ENCODE results near the gene LETM1. TPM values are rescaled to one million over a fixed set of nuclear protein-coding genes. Genes with fewer than 3 reads are reported as not detected.
A peak's percentile ranks its signal among the peaks of the same experiment; 100 is the strongest.

The LETM1 gene
- total and polyA plus RNA-seq, 2 of the 8 experiments (the other 6 are each of a cell fraction or from before 2014, with no cell fraction given), result 19.8 to 50.1 TPM

DNA sequence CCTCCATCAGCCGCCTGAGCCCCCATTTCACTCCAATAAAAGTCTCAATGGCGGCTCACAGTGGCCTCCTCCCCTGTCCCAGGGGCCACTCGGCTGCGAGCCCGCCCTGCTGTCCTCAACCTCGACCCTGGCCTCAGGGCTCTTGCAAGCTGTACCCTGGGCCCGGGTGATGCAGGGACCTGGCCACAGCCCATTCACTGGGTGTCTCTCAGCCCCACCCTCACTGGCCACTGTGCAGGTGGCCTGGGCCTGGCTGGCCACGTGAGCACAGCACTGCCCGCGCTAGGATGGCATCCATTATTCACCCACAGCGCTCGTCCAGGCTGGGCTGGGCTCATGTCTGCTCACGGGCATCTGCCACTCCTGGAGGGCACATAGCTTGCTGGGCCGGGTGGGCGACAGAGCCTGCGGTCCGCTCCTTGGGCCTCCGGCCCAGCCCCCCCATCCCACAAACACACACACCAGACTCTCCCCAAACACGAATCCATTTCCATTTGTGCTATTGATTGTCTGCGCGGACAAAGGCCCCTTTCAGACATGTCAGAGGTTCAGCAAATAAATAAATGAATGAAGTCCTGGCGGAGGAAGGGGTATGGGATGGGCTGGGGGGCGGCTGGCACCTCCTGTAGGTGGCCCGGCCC is 79.3 kb downstream of the LETM1 start:
- peak overlapping the region; percentile 4 for H3K56ac ChIP-seq (replicated peaks; ENCODE audit: insufficient read length, low read depth, low read length)
- no peak overlapping the region for H3K4me3 ChIP-seq (ENCODE audit: extremely low read depth in 1 of 4, insufficient read depth in 2 of 4, low read depth in 3 of 4, low read length in 4 of 4)
- peaks cover 0 to 2% of the 10 kb centered on the region in 2 experiments for H4K20me1 ChIP-seq (replicated peaks in 1 of 2; ENCODE audit: control insufficient read depth in 1 of 2, insufficient read depth in 2 of 2, low read length in 2 of 2)
- peak overlapping the region; percentile 71; the same call in 1 of the 2 replicates for H3K18ac ChIP-seq (ENCODE audit: extremely low read depth, low read length)
- no peaks in the 10 kb centered on the region for H3K36me3 ChIP-seq (ENCODE audit: control insufficient read depth in 2 of 4, insufficient read depth in 4 of 4, low read length in 3 of 4)
- FAIRE-seq (no peak), DNase-seq (ENCODE audit: low read depth in 1 of 2, low spot score in 2 of 2) (no peak)
- peak overlapping the region; percentile 66 for H2BK20ac ChIP-seq (ENCODE audit: low read length)
- H3K79me1 ChIP-seq (ENCODE audit: low read depth, low read length), result no peaks in the 10 kb centered on the region; the same call in 1 of the 2 replicates
- peak overlapping the region; percentile 94; the same call in 1 of the 2 replicates for H2AK5ac ChIP-seq (ENCODE audit: low read depth, low read length)
- no peaks in the 10 kb centered on the region for H3K9me3 ChIP-seq (ENCODE audit: insufficient read depth in 2 of 2, low read depth in 1 of 2, low read length in 1 of 2)
- H2BK12ac ChIP-seq (ENCODE audit: low read depth, low read length), result peak overlapping the region; percentile 99; the same call in 1 of the 2 replicates
- H4K5ac ChIP-seq (ENCODE audit: insufficient read length, low read depth, low read length), result no peak overlapping the region
- H3K9ac ChIP-seq (replicated peaks in 1 of 4; ENCODE audit: extremely low read depth in 1 of 4, low read depth in 3 of 4, low read length in 3 of 4), result no peak overlapping the region; a peak in 1 of 7 replicates
- peaks cover 0 to 30% (median 23%) of the 10 kb centered on the region in 4 experiments; a peak in 6 of 7 replicates for H3K4me1 ChIP-seq (replicated peaks in 1 of 4; ENCODE audit: control insufficient read depth in 3 of 4, insufficient read depth in 4 of 4, low read length in 3 of 4)
- H3K4ac ChIP-seq (replicated peaks; ENCODE audit: insufficient read length, low read depth, low read length), result peak overlapping the region; percentile 99
- H3K14ac ChIP-seq (ENCODE audit: insufficient read length), result no peak overlapping the region
- no peak overlapping the region for H2AFZ ChIP-seq (ENCODE audit: low read length)
- peak overlapping the region; percentile 96; the same call in 1 of the 2 replicates for H2BK5ac ChIP-seq (ENCODE audit: low read depth, low read length)
- no peaks in the 10 kb centered on the region for H3K27me3 ChIP-seq (replicated peaks in 1 of 4; ENCODE audit: control insufficient read depth in 3 of 4, extremely low read depth in 1 of 4, insufficient read depth in 3 of 4, low read length in 3 of 4)
- ChIA-PET CTCF (ENCODE audit: partially characterized antibody) (interaction anchor here (52.9 to 71.2 kb wide), 2 partner anchors 12 kb away, joined by 2507 read pairs; partner anchors contain the start of gene FGFR3), POLR2A (ENCODE audit: partially characterized antibody) (interaction anchor here (2.0 to 17.2 kb wide), 4 partner anchors 9 to 14 kb away, joined by 6 to 170 read pairs (median 12); partner anchors contain the start of gene FGFR3)
- H4K91ac ChIP-seq (replicated peaks; ENCODE audit: insufficient read length, low read length), result peak overlapping the region; percentile 81
- no peaks in the 10 kb centered on the region for H3K79me2 ChIP-seq (ENCODE audit: control insufficient read depth in 1 of 2, insufficient read depth in 2 of 2, low read length in 2 of 2)
- H2BK15ac ChIP-seq (ENCODE audit: low read length), result peak overlapping the region; percentile 95; the same call in 1 of the 2 replicates
- H4K8ac ChIP-seq (ENCODE audit: extremely low read depth, insufficient read depth, low read length), result peak overlapping the region; percentile 73
- H3K23me2 ChIP-seq (ENCODE audit: low read depth, low read length), result no peaks in the 10 kb centered on the region
- no peak overlapping the region for H3K23ac ChIP-seq (ENCODE audit: insufficient read length)
- H2BK120ac ChIP-seq (replicated peaks; ENCODE audit: low read depth, low read length), result peak overlapping the region; percentile 64
- 95% methylated on average over 22 of the region's 24 CpGs; no CpG with 5 or more reads in 1 of the 2 experiments for WGBS, 2 experiments (ENCODE audit: extremely low coverage in 1 of 2, insufficient coverage in 1 of 2, insufficient read length in 1 of 2, insufficient replicate concordance in 2 of 2, low coverage in 1 of 2, low lambda C conversion rate in 2 of 2, missing lambda C conversion rate in 1 of 2)
- no peak overlapping the region for H3K27ac ChIP-seq (ENCODE audit: low read depth, low read length)
- H3K4me2 ChIP-seq (ENCODE audit: insufficient read depth in 1 of 2, low read depth in 2 of 2, low read length in 2 of 2), result no peak overlapping the region
- TF ChIP-seq CEBPB (IDR thresholded peaks at IDR 0.05; ENCODE audit: low read depth, low read length) (no peak), CHD2 (IDR thresholded peaks at IDR 0.05; ENCODE audit: low read length) (no peak), HDAC6 (IDR thresholded peaks at IDR 0.05; ENCODE audit: low read depth, low read length) (no peak), NRF1 (IDR thresholded peaks at IDR 0.05; ENCODE audit: low read depth, low read length) (no peak), TAF7 (optimal IDR thresholded peaks at IDR 0.05; ENCODE audit: borderline replicate concordance, low read depth, low read length) (no peak), CREB1 (IDR thresholded peaks at IDR 0.05) (no peak), SIRT6 (IDR thresholded peaks at IDR 0.05; ENCODE audit: low read length) (no peak), POU5F1 (IDR thresholded peaks at IDR 0.05; ENCODE audit: low read depth, low read length) (no peak), BCL11A (IDR thresholded peaks at IDR 0.05; ENCODE audit: low read depth in 2 of 2, low read length in 2 of 2) (no peak), SRF (IDR thresholded peaks at IDR 0.05; ENCODE audit: low read depth, low read length) (no peak), GABPA (IDR thresholded peaks at IDR 0.05; ENCODE audit: borderline replicate concordance, insufficient read depth, low read length) (no peak), KDM5A (IDR thresholded peaks at IDR 0.05; ENCODE audit: low read length) (no peak), PHF8 (conservative IDR thresholded peaks at IDR 0.05; ENCODE audit: low read depth, low read length) (no peak)
